Measurements from ENCODE around the gene FOLR3.
"Not testable (repeated sequence)": the region's sequence is repeated elsewhere in the genome, so short reads cannot be mapped to it uniquely, and the experiment has no call there.

FOLR3 gene

DNA sequence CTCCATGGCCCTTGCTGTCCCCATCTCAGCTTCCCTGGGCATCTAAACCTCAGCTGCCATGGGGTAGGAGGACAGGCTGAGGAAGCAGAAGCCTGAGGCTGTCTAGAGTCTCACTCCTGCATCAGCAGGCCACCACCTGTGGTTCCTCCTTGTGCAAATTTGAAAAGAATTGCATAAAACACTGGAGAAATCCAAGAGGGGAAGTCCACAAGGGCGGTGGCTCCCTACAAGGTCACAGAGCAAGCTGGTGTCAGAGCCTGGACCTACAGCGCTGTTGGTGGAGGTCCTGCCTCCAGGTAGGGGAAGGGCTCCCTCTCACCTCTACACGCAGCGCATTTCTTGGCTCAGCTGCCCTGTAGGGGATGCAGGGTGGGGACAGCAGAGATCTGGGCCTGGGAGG lies at the start of gene FOLR3:
FOLR3 (plus strand) TSS at position 253 of the 400 bp plus-strand sequence. CDS start 228 bp downstream, outside the sequence.
- not testable (repeated sequence) for DNase-seq

DNA sequence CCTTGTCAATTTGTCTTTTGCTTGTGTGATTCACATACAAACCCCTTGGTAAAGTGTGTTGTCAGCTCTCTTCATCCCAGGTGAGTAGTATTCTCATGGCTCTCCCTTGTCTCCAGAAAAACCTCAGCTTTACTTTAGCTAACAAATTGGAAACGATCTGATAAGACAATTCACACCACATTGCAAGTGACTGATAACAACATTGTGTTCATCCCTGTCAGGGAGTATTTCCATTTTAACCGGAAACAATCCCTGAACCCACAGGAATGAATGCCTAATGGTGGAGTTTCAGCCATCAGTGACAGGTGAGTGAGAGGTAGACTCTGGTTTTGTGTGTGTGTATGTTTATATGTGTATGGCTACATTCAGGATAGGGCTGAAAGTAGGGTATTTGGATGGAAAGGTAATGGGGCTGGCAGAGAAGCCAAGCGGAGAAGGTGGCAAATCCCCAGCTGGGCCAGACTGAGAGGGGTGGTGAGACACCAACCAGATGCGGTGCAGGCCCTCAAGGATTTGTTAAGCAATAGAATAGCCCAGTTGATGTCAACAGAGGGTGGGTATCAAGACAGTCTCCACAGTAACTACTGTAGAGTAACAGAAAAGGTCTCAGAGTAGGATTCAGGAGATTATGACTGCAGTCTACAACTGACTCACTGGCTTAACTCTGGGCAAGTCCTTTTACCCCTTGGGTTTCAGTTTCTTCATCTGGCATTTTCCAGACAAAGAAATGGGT lies 47.3 kb upstream of the FOLR3 start:
- no peak for DNase-seq

DNA sequence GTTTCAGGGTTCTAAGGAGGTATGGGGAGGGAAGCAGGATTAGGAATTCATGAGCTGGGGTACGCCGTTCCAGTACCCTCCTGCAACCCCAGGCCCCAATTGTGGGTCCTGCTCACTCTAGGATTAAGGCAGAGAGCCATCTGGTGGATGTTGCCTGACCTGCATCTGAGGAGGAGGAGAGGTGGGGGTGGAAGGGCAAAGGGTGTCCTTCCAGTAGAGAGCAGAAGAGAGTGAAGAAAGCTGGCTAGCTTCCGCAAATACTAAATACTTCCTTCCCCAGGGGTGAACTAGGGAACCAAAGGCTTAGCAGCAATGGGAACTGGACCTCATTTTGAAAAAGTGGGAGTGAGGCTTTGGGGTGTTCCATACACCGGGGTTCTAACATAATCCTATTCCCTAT lies 44.2 kb upstream of the FOLR3 start:
- no peak for DNase-seq

DNA sequence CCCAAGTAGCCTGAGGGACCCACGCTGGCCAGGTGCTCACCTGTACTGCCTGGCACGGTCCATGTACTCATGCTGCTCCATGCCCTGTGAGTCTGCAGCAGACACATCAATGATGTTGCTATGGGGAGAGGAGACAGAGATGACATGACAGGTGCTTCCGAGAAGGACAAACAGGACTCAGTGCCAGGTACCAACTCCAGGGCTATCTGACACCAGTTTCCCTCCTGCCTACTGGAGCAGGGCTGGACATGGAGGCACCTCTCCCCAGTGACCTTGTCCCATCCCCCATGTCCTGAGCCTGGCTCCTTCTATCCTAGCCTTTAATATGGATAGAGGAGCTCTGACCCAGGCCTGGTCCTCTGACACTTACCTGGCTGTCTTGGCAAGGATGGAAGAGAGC lies 36.8 kb upstream of the FOLR3 start:
- DNase-seq: no peak

DNA sequence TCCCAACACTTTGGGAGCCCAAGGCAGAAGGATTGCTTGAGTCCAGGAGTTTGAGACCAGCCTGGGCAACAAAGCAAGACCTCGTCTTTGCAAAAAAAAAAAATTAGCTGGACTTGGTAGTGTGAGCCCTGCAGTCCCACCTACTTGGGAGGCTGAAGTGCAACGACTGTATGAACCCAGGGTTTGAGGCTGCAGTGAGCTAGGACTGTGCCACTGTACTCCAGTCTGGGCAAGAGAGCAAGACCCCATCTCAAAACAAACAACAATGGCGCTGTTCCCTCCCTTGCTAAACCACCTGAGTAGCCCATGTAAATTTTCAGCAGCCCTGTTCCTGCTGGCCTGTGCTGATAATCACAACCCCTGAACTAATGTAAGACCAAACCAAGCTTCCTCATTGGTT lies 35.5 kb upstream of the FOLR3 start:
- no peak for DNase-seq

DNA sequence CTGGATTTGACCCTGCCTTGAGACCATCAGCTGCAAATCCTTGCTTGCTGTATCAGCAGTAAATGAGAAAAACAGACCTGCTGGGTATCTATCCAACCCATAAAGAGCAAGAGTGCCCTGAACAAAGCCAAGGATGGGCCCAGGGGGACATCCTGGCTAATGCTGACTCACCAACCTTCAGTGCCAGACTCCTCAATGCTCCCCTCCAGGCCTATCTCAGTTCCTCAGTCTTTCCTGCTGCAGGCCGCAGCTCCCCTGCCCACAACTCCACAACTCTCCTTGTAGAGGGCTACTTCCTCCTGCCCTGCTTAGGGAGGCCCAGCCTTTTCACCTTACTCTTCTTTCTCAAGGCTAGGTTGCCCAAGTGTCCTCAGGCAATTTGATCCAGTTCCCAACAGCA lies 35.1 kb upstream of the FOLR3 start:
- DNase-seq: no peak

DNA sequence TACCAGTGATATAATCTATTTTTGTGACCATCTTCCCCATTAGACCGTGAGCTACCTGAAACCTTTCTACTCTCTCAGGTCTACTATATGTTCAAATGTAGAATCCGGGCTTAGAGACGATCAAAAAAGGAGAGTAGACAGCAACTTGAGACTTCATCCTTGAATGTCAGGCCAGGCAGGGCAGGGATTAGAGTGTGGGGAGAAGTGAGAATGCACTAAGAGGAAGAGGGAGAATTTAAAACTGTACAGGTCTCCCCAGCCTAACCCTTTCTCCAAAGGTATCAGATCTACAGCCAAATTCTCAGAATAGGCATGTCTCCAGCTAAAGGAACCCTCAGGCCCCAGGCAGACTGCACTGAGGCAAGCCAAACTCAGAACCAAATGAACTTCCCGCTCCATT lies 33.4 kb upstream of the FOLR3 start:
- DNase-seq: no peak

DNA sequence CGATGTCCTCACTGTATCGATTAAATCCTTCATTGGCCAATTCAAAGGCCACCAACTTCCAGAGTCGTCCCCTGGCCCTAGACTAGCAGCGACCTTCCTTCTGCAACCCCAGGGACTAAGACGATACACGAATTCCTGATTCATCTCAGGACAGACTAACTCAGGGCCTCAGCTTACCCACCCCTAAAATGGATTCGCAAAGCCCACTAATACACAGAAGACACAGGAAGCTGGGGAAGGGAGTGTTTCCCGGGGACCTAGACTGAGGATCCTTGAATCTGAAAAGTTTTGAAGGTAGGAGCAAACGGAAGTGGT lies 32.9 kb upstream of the FOLR3 start:
- no peak for DNase-seq

DNA sequence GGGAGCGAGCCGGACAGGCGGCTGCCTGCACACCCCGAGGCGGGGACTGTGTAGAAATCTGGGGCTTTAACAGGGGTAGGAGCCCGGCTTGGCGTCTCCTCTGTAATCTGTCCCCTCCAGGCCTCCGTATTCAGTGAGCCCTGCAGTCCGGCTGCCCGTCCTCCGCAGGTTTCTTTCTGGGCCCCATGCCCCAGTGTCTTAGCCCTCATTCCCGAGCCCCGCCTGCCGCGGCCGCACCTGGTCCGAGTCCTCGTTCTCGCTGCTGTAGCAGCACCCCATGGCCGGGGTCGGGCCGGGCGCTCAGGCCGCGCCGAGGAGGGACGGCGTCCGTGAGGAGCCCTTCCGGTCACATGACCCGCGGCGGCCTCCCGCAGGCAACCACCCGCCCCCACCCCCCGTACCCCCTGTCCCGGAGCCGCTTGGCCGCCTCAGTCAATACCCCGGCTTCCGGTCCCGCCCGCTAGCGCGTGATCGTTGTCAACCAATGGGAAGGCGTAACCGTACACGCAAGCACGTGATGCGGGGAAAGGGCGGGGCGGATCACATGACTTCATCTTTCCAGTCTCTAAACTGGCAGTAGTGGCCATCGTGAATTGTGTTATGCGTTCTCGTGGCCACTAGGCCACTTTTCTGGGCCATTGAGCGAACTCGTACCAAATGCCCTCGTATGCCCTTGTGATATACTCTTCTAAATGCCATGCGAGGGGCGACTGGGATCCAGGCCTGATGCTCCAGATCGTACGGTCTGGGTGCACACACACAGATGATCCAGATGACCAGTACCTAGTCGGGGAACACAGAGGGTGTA lies 32.4 kb upstream of the FOLR3 start, which contains the start of gene LAMTOR1:
LAMTOR1 (minus strand) TSS at position 352 of the 808 bp plus-strand sequence; CDS start at position 279, 73 bp downstream.
- peak; percentile 75 to 96 for DNase-seq

DNA sequence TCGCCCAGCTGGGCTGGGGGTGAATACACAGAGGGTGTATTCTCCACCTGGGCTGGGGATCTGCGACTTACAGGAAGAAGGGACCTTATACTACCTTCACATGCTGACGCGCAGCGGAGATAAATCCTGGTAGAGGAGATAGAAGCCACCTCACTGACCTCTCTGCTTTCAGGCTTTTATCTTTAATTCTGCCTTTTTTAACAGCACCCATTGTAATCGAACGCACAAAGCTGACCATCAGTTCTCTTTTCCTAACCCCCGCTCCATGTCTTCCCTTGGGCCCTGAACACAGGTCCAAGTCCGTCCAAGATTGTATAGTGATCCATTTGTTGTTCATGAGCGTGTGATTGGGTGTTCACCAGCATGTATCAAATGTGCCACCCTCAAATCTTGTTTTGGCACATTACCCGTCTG lies 31.8 kb upstream of the FOLR3 start:
- DNase-seq: no peak

DNA sequence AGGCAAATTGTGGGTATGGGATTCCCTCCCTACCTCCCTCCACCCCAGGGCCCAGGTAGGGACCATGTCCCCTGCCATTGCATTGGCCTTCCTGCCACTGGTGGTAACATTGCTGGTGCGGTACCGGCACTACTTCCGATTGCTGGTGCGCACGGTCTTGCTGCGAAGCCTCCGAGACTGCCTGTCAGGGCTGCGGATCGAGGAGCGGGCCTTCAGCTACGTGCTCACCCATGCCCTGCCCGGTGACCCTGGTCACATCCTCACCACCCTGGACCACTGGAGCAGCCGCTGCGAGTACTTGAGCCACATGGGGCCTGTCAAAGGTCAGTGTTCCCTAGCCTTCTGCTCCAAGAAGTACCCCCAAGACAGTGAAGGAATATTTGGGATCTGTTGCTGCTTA lies 29.6 kb upstream of the FOLR3 start, which contains the start of gene TOMT:
TOMT (plus strand) TSS at position 37 of the 400 bp plus-strand sequence; CDS start at position 65, 28 bp downstream.
- no peak for DNase-seq

DNA sequence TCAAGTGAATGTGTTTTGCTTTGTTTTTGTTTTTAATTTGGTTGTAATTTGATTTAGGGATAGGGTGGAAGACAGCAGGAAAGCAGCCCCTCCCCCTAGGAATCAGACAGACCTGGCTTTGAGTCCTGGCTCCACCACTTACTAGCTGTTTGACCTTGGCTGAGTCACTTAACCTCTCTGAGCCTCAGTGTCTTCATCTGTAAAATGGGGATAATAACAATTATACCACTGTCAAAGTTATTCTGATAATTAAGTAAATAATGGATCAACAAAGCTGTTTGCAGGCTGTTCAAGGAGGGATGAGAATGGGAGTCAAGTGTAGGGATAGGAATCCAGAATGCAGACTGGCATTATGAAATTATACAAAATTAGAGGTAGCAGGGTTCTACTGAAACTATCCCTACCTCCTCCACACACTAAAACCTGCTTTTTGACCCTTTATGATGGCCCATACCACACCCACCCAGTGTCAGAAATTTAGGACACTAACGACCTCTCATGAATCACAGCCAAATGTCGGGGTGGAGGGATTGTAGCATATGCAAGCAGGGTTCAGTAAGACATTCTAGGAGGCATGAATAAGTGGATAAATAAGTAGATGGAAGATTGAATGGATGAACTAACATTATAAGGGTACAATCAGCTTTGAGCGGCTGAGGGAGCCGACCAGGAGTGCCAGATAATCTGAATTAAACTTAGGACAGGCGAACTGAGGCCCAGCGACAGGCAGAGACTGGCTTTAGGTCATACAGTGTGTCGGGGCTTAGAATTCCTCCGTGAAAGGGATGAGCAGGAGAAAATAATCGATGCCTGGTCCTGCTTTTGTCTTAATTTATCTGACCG lies 24.0 kb upstream of the FOLR3 start:
- no peak for DNase-seq

DNA sequence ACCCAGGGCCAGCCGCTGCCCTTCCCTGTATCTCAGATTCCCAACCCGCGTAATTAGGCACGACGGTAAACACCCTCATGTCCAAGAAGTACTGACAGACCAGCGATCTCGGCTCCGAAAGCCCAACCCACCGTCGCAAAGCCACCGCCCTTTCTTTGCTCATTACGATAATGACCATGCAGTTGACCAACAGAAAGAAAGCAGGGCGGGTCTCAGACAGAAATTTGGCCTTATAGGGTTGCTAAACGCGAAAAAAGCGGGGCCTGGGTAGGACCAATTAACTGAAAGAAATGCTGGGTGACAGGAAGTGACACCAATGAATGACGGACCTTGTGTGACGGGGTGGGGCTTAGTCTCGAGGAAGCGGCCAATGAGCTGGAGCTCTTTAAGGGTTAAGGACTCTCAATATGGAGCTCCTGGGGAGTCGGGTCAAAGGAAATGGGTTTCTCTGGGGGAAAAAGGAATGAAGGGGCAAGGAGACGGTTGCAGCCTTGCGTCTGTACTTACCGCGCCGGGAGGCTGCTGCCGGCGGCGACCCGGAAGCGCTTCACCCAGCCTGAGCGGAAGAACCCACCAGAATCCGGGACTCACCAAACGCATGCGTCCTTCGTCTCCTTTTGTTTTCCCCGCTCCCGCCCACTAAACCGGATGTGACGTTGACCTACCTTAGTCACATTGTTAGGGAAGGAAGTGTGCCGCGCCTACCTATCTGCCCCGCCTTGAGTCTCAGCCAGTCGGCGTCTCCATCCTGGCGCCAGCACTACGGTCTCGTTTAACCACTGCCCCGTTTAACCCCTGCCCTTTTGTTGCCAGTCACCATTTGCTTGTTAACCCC lies 23.2 kb upstream of the FOLR3 start, which contains the start of gene ANAPC15:
ANAPC15 (minus strand) TSS at position 553 of the 835 bp plus-strand sequence. CDS start 1,419 bp downstream, outside the sequence.
- peak; percentile 96 to 99 for DNase-seq

DNA sequence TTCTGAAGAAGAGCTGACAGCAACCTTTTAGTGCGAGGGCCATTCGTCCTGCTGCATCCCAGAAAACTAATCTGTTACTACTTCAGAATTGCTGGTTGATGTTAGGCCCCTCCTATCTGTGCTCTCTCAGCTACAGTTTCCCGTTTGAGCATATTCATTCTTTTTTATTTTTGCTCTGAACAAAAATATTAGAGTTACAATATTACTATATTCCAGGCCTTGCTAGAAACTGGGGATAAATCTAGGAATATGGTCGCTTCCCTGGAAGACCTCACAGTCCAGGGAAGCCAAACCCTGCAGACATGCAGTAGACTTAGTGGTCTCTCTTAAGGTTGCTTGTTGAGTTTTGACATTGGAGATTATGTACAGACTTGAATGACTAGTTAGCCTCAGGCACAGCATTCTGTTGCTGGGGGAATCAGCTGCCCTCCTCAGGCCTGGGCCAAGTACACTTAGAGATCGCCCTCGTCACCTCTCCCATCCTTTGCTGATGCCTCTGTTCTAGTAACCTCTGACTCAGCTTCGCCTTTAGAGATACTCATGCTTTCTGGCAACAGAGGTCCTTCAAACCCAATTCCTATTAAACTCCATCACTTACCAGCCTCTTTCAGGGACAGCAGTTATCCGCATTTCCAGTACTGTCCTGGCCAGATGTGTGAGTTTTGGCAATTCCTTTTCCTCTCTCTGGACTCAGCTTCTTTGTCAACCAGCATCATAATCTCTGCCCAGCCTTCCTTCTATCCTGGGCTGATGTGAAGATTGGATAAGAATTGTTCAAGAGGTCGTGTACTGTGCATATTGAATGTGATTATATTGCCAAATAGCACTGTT lies 22.3 kb upstream of the FOLR3 start:
- no peak for DNase-seq

DNA sequence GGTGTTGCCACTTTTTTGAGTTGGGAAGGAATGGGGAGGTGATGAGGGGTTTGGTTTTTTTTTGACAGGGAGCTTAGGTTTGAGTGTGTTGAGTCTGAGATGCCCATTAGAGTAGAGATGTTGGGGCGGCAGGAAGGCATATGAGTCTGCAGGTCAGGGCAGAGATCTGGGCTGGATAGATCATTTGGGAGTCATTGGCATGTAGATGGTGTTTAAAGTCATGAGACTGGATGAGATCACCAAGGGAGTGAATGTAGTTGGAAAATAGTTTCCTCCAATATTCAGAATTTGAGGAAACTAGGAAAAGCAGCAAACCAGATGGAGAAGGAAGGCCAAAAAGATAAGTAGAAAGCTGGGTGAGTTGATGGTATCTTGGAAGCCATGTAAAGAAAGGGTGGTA lies 21.0 kb upstream of the FOLR3 start:
- DNase-seq: no peak

DNA sequence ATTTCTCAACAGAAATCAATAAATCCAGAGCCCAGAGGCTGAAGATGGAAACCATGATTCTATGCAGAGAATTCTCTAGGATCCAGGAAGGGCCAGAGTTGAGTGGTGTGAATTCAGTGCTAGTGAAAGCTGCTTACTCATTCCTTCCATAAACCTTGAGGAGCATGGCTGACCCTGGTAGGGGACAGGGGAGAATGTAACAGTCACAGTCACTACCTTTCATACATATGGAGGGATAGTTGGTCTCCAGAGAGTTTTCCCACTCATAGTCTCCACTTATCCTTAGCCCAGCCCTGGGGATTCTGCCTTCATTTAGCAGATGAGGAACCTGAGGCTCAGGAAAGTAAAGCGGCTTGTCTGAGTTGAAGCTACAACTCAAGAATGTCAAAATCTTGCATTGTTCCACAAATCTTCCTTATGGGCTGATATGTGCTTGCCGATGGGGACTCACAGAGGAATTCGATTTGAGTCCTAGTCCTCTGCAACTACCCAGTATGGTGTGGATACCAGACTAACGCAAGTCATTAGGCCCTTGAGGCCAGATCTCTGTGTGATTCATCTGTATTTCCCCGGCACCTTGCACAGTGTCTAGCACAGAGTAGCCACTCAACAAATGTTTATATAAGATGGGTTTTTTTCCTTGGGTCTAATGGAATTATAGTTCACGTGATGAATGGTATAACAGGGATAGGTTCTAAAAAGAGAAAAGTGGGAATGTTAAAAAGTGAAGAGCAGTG lies 19.3 kb upstream of the FOLR3 start:
- DNase-seq: no peak

DNA sequence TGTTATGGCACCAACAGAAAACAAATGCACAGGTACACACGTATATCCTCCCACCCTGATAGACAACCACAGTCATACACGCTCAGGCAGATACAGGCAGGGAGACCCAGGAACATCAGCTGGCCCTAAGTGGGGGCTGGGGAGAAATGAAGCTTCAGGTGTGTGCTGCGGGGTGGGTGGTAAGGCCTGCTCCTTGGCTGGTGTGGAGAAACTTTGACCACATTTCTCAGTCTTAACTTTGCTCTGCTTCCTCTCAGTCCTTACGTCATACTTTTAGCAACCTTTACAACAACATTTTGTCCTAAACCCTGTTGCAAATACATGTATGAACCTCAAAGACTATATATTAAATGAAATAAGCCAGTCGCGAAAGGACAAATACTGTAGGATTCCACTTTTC lies 16.3 kb upstream of the FOLR3 start:
- no peak for DNase-seq

DNA sequence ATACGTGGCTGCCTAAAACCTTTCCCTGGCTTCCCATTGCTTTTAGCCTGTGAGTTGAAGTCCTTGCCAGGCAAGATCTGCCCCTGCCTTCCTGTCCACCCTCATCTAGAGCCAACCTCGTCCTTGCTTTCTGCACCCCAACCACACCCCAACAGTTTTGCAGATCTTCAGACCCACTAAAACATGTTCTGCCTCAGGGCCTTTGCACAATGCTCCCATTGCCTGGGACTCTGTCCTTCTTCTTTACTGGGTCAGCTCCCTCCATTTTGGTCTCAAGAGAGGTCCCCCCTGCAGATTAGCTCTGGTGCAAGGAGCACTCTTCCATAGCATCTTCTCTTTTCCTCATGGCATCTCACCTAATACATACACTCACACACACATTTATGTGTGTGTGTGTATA lies 14.6 kb upstream of the FOLR3 start:
- DNase-seq: no peak

DNA sequence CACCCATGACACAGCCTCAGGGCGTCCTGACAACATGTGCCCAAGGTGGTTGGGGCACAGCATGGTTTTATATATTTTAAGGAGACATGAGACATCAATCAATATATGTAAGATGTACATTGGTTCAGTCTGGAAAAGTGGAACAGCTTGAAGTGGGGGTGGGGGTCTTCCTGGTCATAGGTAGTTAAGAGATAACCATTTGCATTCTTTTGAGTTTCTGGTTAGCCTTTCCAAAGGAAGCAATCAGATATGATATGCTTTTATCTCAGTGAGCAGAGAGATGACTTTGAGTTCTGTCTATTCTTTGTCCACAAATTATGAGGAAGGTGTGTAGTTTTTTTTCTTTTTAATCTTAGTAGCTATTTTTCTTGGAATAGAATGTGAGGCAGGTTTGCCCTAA lies 12.9 kb upstream of the FOLR3 start:
- DNase-seq: no peak

DNA sequence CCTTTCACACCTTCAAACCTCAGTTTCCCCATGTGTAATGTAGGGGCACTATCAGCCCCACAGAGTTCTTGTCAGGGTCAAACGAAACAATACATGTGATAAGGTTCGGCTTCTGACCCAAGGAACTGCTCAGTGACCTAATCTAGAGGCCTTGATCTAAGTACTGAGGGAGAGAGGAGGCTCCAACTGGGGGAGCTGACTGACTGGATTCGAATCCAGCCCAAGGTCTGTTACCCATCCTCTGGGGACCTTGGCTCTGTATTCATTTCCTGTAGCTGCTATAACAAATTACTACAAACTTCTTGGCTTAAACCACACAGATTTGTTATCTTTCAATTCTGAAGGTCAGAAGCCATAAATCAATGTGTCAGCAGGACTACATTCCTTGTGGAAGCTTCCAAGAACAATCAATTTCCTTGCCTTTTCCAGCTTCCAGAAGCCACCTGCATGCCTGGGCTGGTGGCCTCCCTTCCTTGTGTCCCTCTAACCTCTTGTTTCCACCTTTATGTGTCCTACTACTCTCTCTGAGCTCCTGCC lies 12.3 kb upstream of the FOLR3 start:
- no peak for DNase-seq

Data from cerebellar nuclear complex (tissue), 1 donor.